Sciatic nerve (tissue), 2 donors: ENCODE measurements around the gene PIK3C2B. TPM values are rescaled to one million over a fixed set of nuclear protein-coding genes. Genes with fewer than 3 reads are reported as not detected.
A peak's percentile ranks its signal among the peaks of the same experiment; 100 is the strongest.

ENCODE experiments used
- ATAC-seq: fragments of 200-7000 bp; cut with Tn5 transposase; one replicate; pipeline ENCODE4 v1.9.1; 2020; ENCODE audit warnings: mild to moderate bottlenecking, moderate library complexity
- DNase-seq: peaks from one replicate; pipeline ENCODE4 v3.0.0-alpha.2; 2020; ENCODE audit warnings: low spot score
- intact Hi-C: fragments of 100-400 bp; cut with DNase I; formaldehyde crosslinking; loops from one replicate; pipeline ENCODE4 v1.14.2; 2022
- total RNA-seq: library from RNA; stranded (reverse); fragmentation: NEBNext Ultra II Directional; extraction: Animal tissue kit (Norgen Biotek cat#: 25700); gene quantifications from one replicate; pipeline ENCODE4 v1.2.1, GENCODE V29; 2021
- donor health status: DM: no; HTN: no; CAD: no.
- donor health status: DM: no; HTN: no; CAD: no.

PIK3C2B gene
- total RNA-seq, 1 donor from 2014 or later, result 52.2 TPM

DNA sequence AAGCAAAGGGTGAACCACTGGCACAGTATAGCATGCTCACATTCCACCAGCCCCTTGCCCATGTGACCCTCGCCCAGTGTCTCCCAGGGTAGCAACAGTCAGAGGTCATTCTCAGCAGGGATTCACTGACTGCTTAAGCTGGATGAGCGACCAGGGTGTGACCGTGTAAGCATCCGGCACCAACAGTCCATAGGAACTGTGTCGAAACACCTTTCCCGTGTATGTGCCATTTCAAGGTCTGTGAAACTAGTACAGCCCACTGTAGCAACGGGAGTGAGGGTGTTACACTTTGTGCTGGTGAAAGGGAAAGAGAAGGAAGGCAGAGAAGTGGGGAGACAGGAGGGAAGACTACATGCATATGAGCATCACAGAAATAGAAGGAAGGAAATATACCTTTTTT lies 10.8 kb downstream of the PIK3C2B start:
- ATAC-seq, result no peak
- intact Hi-C loops, result no loop called here
- DNase-seq, result no peak

DNA sequence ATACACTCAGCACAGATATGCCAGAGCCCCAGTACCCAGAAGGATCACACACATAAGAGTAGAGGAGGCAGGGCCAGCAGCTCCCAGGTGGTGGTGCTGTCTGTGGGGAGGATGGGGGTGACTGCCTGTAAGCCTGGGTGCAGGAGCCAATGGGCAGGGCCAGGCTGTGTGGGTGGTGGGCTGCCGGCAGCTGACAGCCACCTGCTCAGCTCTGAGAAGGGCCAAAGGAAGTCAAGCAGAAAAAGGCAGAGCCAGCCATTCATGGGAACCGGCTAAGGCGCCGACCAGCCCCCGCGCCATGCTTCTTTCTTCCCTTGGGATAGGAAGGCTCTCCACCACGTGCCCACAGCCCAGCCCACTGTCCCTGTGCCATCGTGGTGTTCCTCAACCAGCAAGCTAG lies 14.1 kb downstream of the PIK3C2B start:
- DNase-seq, result no peak
- peak; percentile 10 for ATAC-seq
- intact Hi-C loops, result no loop called here

DNA sequence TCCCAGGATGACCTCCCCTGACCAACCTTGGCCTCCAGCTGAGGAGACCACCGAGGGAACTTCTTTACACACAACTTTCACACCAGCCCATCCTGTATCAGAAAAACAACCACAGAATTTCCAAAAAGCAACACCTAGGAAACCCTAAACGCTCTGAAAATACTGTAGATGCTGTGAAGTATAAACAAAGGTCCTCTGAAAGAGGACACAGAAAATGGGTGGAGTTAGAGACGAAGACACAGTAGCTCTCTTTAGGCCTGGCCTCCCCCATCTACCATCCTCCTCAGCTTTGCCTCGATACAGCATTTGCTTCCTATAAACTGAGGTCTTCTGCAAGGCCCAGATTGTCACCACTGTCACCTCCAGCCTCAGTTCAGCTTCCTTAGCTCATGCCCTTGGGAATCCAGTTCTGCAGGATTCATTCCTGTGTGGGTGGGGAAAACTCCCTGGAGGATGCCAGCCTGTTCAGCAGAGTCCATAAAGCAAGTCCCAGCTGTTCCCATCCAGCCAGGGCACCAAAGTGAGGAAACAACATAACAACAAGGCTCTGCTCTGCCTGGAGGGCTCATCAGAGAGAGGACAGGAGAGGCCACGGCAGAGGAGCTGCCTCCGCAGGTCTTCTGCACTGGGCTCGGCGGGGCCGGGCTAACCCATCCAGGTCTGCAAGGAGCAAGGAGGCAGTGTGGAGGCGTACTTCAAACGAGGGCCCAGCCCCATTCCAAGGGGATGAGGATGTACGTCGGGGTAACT lies 15.0 kb downstream of the PIK3C2B start:
- DNase-seq (no peak), ATAC-seq (no peak)
- intact Hi-C loops, result no loop called here

GRCh38 chr1:204478921-204479320 lies 15.7 kb downstream of the PIK3C2B start:
- intact Hi-C loops, result no loop called here
- ATAC-seq, result no peak
- DNase-seq, result no peak

DNA sequence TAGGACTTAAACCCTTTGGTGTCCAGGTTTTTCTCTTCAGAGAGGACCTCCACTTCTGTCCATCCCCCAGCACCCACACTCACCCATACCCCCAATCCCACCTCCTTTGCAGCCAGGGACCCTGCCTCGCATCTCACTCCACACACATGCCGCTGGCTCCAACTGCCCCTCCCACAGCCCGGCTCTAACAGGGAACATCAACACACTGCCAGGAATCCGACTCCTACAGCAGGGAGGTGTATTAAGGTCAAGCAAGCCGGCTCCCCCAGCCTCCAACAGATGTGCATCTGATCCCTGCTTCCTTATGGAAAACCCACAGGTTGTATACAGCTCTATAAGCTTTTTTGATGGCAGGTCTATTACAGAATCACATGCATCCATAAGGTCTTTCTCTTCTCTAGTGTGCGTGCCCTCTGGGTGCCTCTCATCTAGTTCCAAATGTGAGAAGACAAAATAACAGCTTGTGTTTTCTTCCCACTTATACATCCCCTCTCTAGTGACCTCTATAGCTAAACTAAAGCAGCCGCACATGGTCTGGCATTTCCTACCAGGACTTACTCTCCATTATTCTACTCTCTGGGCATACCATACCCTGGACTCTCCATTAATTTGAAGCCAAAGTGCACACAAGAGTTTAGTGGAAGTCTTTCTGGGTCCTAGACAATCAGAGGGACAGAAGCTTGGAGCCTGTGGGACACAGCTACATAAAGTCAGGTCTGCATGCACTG lies 16.3 kb downstream of the PIK3C2B start:
- DNase-seq, result no peak
- intact Hi-C loops, result no loop called here
- no peak for ATAC-seq

GRCh38 chr1:204477036-204477740 lies 17.4 kb downstream of the PIK3C2B start:
- intact Hi-C loops, result no loop called here
- DNase-seq (no peak), ATAC-seq (no peak)

DNA sequence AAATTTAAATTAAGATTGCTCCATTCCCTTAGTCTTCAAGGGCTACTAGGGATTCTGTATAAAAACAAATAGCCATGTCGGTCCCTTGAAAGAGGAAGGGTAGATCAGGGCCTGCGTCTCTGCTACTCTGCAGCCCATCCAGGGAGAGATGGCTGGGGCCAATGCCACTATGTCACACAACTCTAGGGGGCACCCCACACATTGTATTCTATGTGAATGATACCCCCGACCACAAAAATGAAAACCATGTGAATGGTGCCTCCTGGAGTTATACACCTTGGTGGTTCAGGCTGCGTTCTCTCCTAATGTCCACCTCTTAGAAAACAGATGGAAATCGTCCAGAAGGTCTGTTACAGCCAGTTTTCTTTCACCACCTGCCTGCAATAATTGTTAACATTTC lies 18.0 kb downstream of the PIK3C2B start:
- DNase-seq (no peak), ATAC-seq (no peak)
- intact Hi-C loops, result no loop called here

DNA sequence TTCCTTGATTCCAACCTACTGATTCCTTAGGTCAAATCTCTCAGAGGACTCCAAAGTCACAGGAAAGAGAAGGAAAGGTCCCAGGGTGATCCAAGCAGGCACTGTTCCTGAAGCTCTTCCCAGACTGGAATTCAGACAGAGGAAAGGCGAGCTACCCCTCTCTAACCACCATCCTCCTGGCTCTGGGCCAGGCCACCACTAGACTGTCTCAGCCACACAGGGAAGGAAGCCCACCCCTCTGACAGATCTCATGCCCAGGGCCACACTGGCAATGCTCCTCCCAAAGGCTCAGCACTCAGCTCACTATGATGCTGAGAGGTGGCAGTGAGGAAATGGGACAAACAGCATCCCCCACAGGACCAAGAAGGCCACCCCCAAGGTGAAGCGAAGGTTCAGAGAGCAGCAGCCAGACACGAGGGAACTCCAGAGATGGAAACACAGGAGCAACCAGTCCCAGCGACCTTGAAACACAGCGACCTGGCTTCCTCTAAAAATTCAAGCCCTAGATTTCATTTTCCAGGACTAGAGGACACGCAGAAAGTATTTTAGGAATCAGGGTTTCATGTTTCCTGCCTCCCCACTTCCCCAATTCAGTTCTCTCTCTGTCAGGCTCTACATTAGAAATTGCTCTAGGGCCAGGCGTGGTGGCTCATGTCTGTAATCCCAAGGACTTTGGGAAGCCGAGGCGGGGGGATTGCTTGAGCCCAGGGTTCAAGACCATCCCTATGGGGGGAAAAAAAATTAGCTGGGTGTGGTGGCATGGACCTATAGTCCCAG lies 18.8 kb downstream of the PIK3C2B start:
- ATAC-seq, result no peak
- DNase-seq, result no peak
- intact Hi-C loops, result no loop called here

DNA sequence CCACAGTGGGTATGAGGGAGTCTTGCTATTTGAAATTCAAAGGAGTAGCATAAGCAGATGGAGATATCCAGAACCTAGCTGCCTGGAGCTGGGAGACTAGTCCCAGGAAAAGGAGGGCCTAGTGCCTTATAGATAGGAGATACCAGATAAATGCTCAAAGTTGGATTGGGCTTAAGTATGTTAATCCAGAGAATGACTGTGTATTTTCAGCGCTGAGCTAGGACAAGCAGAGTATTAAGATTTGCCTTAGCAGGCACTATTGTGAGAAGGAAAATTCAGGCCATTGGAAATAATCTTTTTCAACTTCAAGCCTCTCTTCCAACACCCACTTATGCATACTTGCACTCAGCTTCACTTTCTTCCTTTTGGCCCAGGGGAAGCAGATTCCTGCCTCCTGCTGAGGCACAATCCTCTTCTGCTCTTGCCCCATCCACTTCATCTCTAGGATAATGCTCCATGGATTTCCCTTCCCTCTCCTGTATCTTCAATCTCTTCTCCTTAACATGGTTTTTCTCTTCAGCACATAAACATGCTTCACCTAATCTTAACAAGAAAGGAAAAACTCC lies 21.1 kb downstream of the PIK3C2B start:
- DNase-seq (no peak), ATAC-seq (no peak)
- intact Hi-C loops, result no loop called here

DNA sequence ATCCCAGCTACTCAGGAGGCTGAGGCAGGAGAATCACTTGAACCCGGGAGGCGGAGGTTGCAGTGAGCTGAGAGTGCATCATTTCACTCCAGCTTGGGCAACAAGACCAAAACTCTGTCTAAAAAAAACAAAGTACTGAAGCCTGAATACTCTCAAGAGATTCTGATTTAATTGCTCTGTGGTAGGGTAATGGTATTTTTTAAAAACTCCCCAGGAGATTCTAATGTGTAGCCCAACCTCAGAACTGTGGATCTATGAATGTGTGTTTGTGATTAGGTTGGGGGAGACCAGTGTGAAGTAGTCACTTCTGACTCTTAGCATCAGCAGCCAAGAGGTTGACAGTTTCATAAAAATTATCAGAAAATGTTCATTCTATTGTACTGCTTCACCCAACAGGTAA lies 21.9 kb downstream of the PIK3C2B start:
- no peak for ATAC-seq
- intact Hi-C loops, result no loop called here
- no peak for DNase-seq

GRCh38 chr1:204471687-204472086 lies 22.9 kb downstream of the PIK3C2B start:
- intact Hi-C loops, result no loop called here
- no peak for DNase-seq
- no peak for ATAC-seq

GRCh38 chr1:204469304-204469703 lies 25.3 kb downstream of the PIK3C2B start:
- intact Hi-C loops, result no loop called here
- no peak for ATAC-seq
- DNase-seq, result no peak

DNA sequence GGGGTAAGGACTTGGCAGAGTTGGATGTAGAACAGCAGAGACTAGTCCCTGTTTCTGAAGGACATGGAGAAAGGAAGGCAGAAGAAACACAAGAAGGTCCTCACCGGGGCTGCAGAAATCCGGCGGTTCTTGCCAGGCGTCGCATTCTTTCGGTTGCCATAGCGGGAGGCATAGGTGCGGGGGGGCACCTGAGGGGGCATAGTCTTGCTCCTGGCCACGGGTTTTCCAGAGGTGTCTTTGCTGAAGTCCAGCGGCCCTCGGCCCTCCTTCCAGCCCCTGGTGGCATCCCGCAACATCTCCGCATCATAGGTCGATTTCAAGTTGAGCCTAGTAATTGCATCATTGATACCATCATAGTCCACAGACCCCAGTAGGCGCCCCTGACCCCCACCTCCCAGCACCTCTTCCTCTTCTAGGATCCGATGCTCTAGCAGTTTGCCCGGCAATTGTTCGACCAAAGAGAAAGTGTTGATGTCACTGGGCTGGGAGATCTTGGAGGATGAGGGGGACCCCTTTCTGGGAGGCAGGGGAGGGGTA lies 25.8 kb downstream of the PIK3C2B start:
- intact Hi-C loops, result no loop called here
- no peak for ATAC-seq
- no peak for DNase-seq

- no peak for DNase-seq
- intact Hi-C loops, result no loop called here
Observed at GRCh38 chr1:204468206-204468605, 26.4 kb downstream of the PIK3C2B start.

DNA sequence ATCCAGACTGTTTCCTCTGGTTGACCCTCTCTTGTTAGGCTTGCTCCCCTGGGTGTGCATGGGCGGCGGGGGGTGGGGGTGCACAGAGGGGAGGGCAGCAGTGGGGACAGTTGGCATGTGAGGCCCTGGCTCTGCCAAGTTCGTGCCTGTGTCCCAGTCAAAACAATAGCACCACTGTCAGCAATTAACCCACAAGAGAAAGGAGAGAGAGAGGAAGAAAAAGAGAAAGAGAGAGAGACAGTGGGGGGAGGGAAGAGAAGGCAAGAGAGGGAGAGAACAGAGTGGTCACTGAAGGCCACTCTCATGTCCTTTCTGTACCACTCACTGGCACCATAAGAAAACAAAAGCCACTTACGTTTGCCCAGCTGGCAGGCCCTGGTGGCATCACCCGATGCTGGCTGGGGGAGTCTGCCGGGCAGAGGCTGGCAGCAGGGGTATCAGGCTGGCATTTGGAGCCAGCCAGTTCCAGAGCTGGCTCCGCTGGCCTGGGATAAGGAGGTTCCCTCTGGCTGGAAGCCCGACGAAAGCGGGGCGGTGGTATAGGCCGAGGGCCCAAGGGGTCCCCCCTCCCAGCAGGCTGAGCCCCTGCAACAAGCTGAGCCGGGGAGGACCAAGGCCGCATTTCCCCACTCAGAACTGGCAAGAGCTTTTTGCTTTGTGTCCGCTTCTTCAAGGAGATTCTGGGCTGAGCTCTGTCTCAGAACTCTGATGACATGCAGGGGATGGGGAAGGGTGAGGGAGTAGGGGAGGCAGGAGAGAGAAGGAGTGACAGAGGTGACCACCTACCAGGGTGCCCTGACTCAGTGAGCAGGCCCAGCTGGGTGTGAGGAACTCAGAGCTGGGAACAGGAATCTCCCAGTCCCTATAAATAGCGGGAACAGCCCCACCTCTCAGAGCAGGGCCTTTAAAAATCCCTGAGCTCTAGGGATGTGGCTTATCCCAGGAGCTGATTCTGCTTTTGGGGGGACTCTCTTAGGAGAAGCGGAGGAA lies 27.9 kb downstream of the PIK3C2B start:
- DNase-seq, result no peak

More at GRCh38 chr1:204468206-204468605, 26.4 kb downstream of the PIK3C2B start:
- ATAC-seq, result no peak

GRCh38 chr1:204465546-204466415 lies 28.8 kb downstream of the PIK3C2B start:
- intact Hi-C loops, result no loop called here
- DNase-seq (no peak), ATAC-seq (peak; percentile 65)

More for the DNA sequence above, 27.9 kb downstream of the PIK3C2B start:
- intact Hi-C loops, result no loop called here
- ATAC-seq, result peak; percentile 34

DNA sequence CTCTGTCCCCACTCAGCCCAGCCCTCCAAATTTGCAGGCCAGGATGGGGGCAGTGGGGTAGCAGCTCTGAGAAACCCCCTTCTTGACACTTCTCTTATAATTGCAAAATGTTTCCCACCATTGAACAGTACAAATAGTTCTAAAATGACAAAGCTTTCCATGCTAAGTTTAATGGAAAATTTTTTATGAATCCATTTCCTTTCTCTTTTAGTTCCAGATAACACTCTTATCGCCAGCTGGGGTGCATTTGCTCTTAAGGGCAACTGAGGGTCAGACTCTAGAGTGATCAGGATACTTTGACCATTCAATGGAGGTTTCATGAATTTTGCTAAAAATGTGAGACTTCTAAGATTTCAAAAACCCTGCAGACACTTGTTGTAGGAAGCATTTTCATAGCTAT lies 29.9 kb downstream of the PIK3C2B start:
- no peak for DNase-seq
- no peak for ATAC-seq
- intact Hi-C loops, result no loop called here
